Activated CD8-positive, alpha-beta memory T cell treated with anti-CD3 and anti-CD28 coated beads for 24 hours (primary cell): Measurements from ENCODE around the gene CFAP251.
"Not testable (repeated sequence)": the region's sequence is repeated elsewhere in the genome, so short reads cannot be mapped to it uniquely, and the experiment has no call there.

Experiments
- DNase-seq: peaks from one replicate; pipeline ENCODE4 v3.0.0-alpha.2; 2020

CFAP251 gene

GRCh38 chr12:121975021-121975420, 56.6 kb downstream of the CFAP251 start:
- DNase-seq = no peak

GRCh38 chr12:121976950-121977349, 58.6 kb downstream of the CFAP251 start:
- no peak for DNase-seq

- DNase-seq = no peak
Measured at GRCh38 chr12:121980191-121980891, 61.9 kb downstream of the CFAP251 start.

- no peak for DNase-seq
Measured at GRCh38 chr12:121980892-121981272, 62.5 kb downstream of the CFAP251 start.

- DNase-seq = no peak
Measured at GRCh38 chr12:121981456-121981855, 63.1 kb downstream of the CFAP251 start.

GRCh38 chr12:121982950-121983349, 64.6 kb downstream of the CFAP251 start:
- DNase-seq = no peak

- DNase-seq = no peak
Measured at GRCh38 chr12:121983536-121984210, 65.3 kb downstream of the CFAP251 start.

- DNase-seq = no peak
Measured at GRCh38 chr12:121986489-121987245, 68.3 kb downstream of the CFAP251 start.

GRCh38 chr12:121988519-121988918, 70.1 kb downstream of the CFAP251 start:
- not testable (repeated sequence) for DNase-seq

- DNase-seq = no peak
Measured at GRCh38 chr12:121989276-121990113, 71.1 kb downstream of the CFAP251 start.

- no peak for DNase-seq
Measured at GRCh38 chr12:121990114-121990647, 71.8 kb downstream of the CFAP251 start.

- DNase-seq = no peak
Measured at GRCh38 chr12:121990692-121991603, 72.6 kb downstream of the CFAP251 start.

GRCh38 chr12:121992059-121992879, 73.9 kb downstream of the CFAP251 start:
- DNase-seq = peak; percentile 82

GRCh38 chr12:121996050-121996944, 77.9 kb downstream of the CFAP251 start:
- no peak for DNase-seq

GRCh38 chr12:121996945-121997612, 78.7 kb downstream of the CFAP251 start:
- DNase-seq = no peak

- no peak for DNase-seq
Measured at GRCh38 chr12:122001466-122002209, 83.2 kb downstream of the CFAP251 start.

- DNase-seq = no peak
Measured at GRCh38 chr12:122003651-122004611, 85.5 kb downstream of the CFAP251 start.
